Smooth muscle cell (in vitro differentiated cells): Measurements from ENCODE around the gene FCHO2. TPM values are rescaled to one million over a fixed set of nuclear protein-coding genes. Genes with fewer than 3 reads are reported as not detected.
"Not testable (repeated sequence)": the region's sequence is repeated elsewhere in the genome, so short reads cannot be mapped to it uniquely, and the experiment has no call there.

Experiments
- DNase-seq: peaks from one replicate; lab custom pipeline; 2025; ENCODE audit not compliant: unreplicated experiment; lab: John Stamatoyannopoulos, UW
- H2AFZ ChIP-seq: fragments of 200-600 bp; sonication (generic); 2 replicates; pipeline ENCODE4 v1.6.0; 2016; ENCODE audit warnings: antibody characterized with exemption, low read depth, mild to moderate bottlenecking
- H3F3A ChIP-seq: fragments of 200-600 bp; sonication (generic); 2 replicates; pipeline ENCODE4 v1.6.0; 2017; ENCODE audit warnings: antibody characterized with exemption, low read depth
- H3K27ac ChIP-seq: fragments of 200-600 bp; sonication (generic); 2 replicates; pipeline ENCODE4 v1.5.1; 2016; ENCODE audit warnings: low read depth, mild to moderate bottlenecking
- H3K27me3 ChIP-seq: fragments of 200-600 bp; sonication (generic); 2 replicates; pipeline ENCODE4 v1.6.1; 2016; ENCODE audit warnings: low read depth, mild to moderate bottlenecking
- H3K36me3 ChIP-seq: fragments of 200-600 bp; sonication (generic); 2 replicates; pipeline ENCODE4 v1.5.1; 2016; ENCODE audit warnings: low read depth
- H3K4me1 ChIP-seq: fragments of 200-600 bp; sonication (generic); 2 replicates; pipeline ENCODE4 v1.5.1; 2016; ENCODE audit warnings: low read depth
- H3K4me2 ChIP-seq: fragments of 200-600 bp; sonication (generic); 2 replicates; pipeline ENCODE4 v1.6.0; 2016; ENCODE audit warnings: mild to moderate bottlenecking
- H3K4me3 ChIP-seq: fragments of 200-600 bp; sonication (generic); 2 replicates; pipeline ENCODE4 v1.5.1; 2016; ENCODE audit warnings: mild to moderate bottlenecking
- H3K79me2 ChIP-seq: fragments of 200-600 bp; sonication (generic); 2 replicates; pipeline ENCODE4 v1.6.0; 2016; ENCODE audit warnings: low read depth, mild to moderate bottlenecking
- H3K9ac ChIP-seq: fragments of 200-600 bp; sonication (generic); 2 replicates; pipeline ENCODE4 v1.6.0; 2016; ENCODE audit warnings: low read depth
- H3K9me3 ChIP-seq: fragments of 200-600 bp; sonication (generic); replicated peaks from 2 replicates; pipeline ENCODE4 v1.5.1; 2016; ENCODE audit warnings: low read depth
- H4K20me1 ChIP-seq: fragments of 200-600 bp; sonication (generic); 2 replicates; pipeline ENCODE4 v1.6.0; 2016; ENCODE audit warnings: low read depth
- CTCF ChIP-seq: fragments of 200-600 bp; sonication (generic); IDR thresholded peaks from 2 replicates; pipeline ENCODE4 v1.5.1; 2017; ENCODE audit warnings: borderline replicate concordance, mild to moderate bottlenecking, antibody characterized with exemption; ENCODE audit not compliant: insufficient read depth, poor library complexity, severe bottlenecking
- WGBS: methylation state at CpG from one replicate; pipeline ENCODE4 v1.1.7; 2016; ENCODE audit warnings: low lambda C conversion rate; 5-methylcytosine and 5-hydroxymethylcytosine counted together
- polyA plus RNA-seq: library from polyadenylated mRNA; unstranded; fragments of >200 nt; fragmentation: Nextera tagmentation; extraction: Ambion mirVana; gene quantifications from 2 replicates; pipeline ENCODE4 v1.2.1, GENCODE V29; 2016
- total RNA-seq: library from RNA; depleted of rRNA; stranded (reverse); fragments of >200 nt; gene quantifications from 2 replicates; pipeline ENCODE4 v1.2.3, GENCODE V29; 2014

The FCHO2 gene
- total and polyA plus RNA-seq, 2 experiments from 2014 or later: 4.9 to 27.8 TPM

DNA sequence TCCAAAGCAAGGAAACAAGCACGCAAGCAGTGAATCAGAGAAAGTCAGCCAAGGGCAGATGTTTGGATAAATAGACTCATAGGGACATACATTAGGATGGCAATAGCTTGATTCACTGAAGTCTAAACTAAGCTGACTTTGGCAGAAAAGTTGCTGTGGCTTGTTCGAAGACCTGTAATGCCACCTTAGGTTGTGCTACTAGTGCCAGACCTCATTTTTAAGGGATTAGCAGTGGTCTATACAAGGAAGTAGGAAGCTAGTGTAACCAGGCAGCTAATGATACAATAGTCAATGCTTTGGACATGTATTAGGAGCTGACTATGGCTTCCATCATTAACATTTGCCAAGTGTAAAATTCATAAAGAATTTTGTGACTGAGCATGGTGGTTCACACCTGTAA, 63.1 kb downstream of the FCHO2 start:
- H3K9ac ChIP-seq: no peak overlapping the region
- H3K9me3 ChIP-seq: no peaks in the 10 kb centered on the region
- 94% methylated on average over 2 of the region's 2 CpGs for WGBS
- no peak for TF ChIP-seq CTCF
- H3K4me3 ChIP-seq: no peak overlapping the region
- H3K4me1 ChIP-seq: no peaks in the 10 kb centered on the region
- H3K27ac ChIP-seq: no peak overlapping the region
- H2AFZ ChIP-seq: no peak overlapping the region
- H3K27me3 ChIP-seq: no peaks in the 10 kb centered on the region
- DNase-seq: no peak
- no peaks in the 10 kb centered on the region for H4K20me1 ChIP-seq
- H3K36me3 ChIP-seq: no peaks in the 10 kb centered on the region
- H3K4me2 ChIP-seq: no peak overlapping the region
- no peaks in the 10 kb centered on the region for H3K79me2 ChIP-seq
- no peaks in the 10 kb centered on the region for H3F3A ChIP-seq

DNA sequence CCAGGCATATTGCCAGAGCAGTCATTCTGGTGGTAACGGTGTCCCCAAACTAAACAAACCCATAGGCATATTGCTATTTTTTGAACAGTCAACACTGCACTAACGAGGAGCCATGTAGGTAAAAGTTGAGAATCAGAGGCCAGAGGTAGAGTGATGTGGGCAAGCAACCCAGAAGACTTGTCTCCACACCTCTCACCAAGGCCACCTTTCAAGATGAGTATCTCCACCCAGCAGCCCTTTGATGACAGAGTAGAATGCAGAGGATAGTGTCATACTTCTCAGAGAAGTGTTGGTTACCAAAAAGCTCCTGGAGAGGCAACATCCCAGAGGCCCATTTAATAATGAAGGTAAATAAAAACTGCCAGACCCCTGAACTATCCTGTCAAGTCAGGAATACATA, 63.9 kb downstream of the FCHO2 start:
- Histone ChIP-seq H3K4me1 (no peaks in the 10 kb centered on the region), H3F3A (no peaks in the 10 kb centered on the region), H3K9me3 (no peaks in the 10 kb centered on the region), H3K4me2 (no peak overlapping the region), H2AFZ (no peak overlapping the region), H3K27me3 (no peaks in the 10 kb centered on the region), H3K79me2 (no peaks in the 10 kb centered on the region), H3K27ac (no peak overlapping the region), H4K20me1 (no peaks in the 10 kb centered on the region), H3K9ac (no peak overlapping the region), H3K4me3 (no peak overlapping the region), H3K36me3 (no peaks in the 10 kb centered on the region)
- TF ChIP-seq CTCF: no peak
- 97% methylated on average over 2 of the region's 2 CpGs for WGBS
- no peak for DNase-seq

DNA sequence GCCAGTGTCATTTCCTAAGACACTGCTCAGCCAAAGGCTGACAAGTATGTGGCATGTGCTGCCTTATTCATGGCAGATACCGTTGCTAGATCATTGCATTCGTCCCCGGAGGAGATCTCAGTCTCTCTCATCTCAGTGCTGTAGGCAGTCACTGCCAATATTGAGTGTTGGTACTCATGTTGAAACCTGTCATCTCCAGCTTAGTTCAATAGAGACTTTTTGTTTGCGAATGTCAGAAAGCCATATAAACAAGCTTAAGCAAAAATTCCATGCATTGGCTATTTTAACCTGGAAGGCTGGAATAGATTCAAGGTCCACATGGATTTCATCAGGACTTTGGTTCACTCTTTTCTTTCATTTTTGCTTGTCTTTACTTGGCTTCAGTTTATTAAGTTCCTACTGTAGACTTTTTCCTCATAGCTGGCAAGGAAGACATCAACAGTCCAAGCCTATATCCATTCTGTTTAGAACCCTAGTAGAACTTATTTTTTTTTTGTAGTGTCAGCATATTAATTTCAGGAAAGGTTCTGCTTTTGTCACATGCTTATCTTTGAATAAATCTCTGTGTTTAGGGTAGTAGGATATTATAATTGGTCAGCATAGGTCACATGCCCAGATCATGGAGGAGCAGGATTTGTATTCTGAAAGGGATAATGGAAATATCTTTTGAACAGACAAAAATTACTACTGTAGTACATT, 66.8 kb downstream of the FCHO2 start:
- Histone ChIP-seq H3K27me3 (no peaks in the 10 kb centered on the region), H3K4me3 (no peak overlapping the region), H3K27ac (no peak overlapping the region), H3K9me3 (no peaks in the 10 kb centered on the region), H3F3A (no peaks in the 10 kb centered on the region), H3K79me2 (no peaks in the 10 kb centered on the region), H3K9ac (no peak overlapping the region), H3K4me1 (no peaks in the 10 kb centered on the region), H2AFZ (no peak overlapping the region), H3K36me3 (no peaks in the 10 kb centered on the region), H4K20me1 (no peaks in the 10 kb centered on the region), H3K4me2 (no peak overlapping the region)
- WGBS: 87% methylated on average over 4 of the region's 4 CpGs
- no peak for DNase-seq
- no peak for TF ChIP-seq CTCF

- not testable (repeated sequence) for H3K4me1 ChIP-seq, H4K20me1 ChIP-seq, H3K36me3 ChIP-seq, H3K4me3 ChIP-seq, H3K79me2 ChIP-seq, H3K27me3 ChIP-seq, H2AFZ ChIP-seq, H3K9me3 ChIP-seq, H3F3A ChIP-seq, DNase-seq, H3K9ac ChIP-seq, H3K4me2 ChIP-seq
- 98% methylated on average over 9 of the region's 9 CpGs for WGBS
- peak overlapping the region; percentile 5 for H3K27ac ChIP-seq
Observed at GRCh38 chr5:73024946-73025544, 69.2 kb downstream of the FCHO2 start.
